Esophagus muscularis mucosa (tissue), 3 donors: ENCODE measurements around the gene VPS13D.

ENCODE experiments used
- CTCF ChIP-seq, 3 experiments: fragments of 200-600 bp in 2 of 3; fragments of 450-650 bp in 1 of 3; sonication (generic) in 2 of 3; IDR thresholded peaks; one replicate each; pipeline ENCODE4 v1.5.1; 2017 to 2019; ENCODE audit warnings: antibody characterized with exemption in 3 of 3, mild to moderate bottlenecking in 2 of 3, moderate library complexity in 1 of 3
- POLR2A ChIP-seq: fragments of 450-650 bp; IDR thresholded peaks from one replicate; pipeline ENCODE4 v1.6.1; 2017; ENCODE audit warnings: antibody characterized with exemption, moderate library complexity, mild to moderate bottlenecking, low read depth

DNA sequence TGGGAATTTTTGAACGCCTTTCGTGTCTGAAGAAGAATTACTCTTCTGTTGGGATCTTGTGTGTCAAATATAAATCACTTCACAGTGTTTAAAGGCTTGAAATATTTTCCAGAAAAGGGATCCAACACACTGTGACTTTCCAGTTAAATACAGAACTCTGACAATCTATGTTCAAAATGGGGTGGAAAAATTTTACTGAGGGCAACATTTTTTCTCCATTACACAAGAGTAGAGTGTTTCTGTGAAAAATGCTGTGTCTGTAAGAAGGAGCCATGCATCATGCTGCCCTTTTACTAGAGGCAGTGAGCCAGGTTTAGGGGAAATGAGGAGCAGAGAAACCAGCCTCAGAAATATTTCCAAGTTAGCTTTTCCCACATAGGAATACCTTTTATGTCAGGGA, 86.5 kb downstream of the VPS13D start:
- TF ChIP-seq CTCF (IDR thresholded peaks at IDR 0.05) (no peak), POLR2A (no peak)
